Tibial nerve (tissue), 4 donors: ENCODE measurements around the gene DOCK1.

Experiments used
- CTCF ChIP-seq, 5 experiments: fragments of 200-600 bp in 3 of 5; fragments of 450-650 bp in 2 of 5; sonication (generic) in 3 of 5; IDR thresholded peaks; one replicate each; pipeline ENCODE4 v1.5.1; 2016 to 2019; ENCODE audit warnings: antibody characterized with exemption in 5 of 5, mild to moderate bottlenecking in 3 of 5, moderate library complexity in 2 of 5
- EP300 ChIP-seq, 2 donors: sonication (generic); formaldehyde crosslinking; IDR thresholded peaks; one replicate each; pipeline ENCODE4 v1.6.1; 2017; ENCODE audit warnings: antibody characterized with exemption in 2 of 2, mild to moderate bottlenecking in 1 of 2
- POLR2A ChIP-seq, 2 donors: fragments of 450-650 bp; IDR thresholded peaks; one replicate each; pipeline ENCODE4 v1.6.1; 2017; ENCODE audit warnings: antibody characterized with exemption in 2 of 2, mild to moderate bottlenecking in 2 of 2, moderate library complexity in 2 of 2

- TF ChIP-seq CTCF (IDR thresholded peaks at IDR 0.05) (no peak), POLR2A (IDR thresholded peaks at IDR 0.05) (no peak), EP300 (IDR thresholded peaks at IDR 0.05) (no peak)
Observed at GRCh38 chr10:126926568-126926967, 21.3 kb downstream of the DOCK1 start.
